Measurements from ENCODE around the gene AKAP1. TPM values are rescaled to one million over a fixed set of nuclear protein-coding genes. Genes with fewer than 3 reads are reported as not detected.
A peak's percentile ranks its signal among the peaks of the same experiment; 100 is the strongest.

AKAP1 gene
- total and polyA plus RNA-seq, 9 of the 15 experiments (the other 6 are each of a cell fraction or from before 2014, with no cell fraction given): 12.9 to 63.8 (median 36.4) TPM

GRCh38 chr17:57130708-57131461 lies 45.8 kb downstream of the AKAP1 start (continued):
- TF ChIP-seq MAX (CRISPR knock-in tag; IDR thresholded peaks at IDR 0.05) (no peak), ZNF175 (CRISPR knock-in tag; IDR thresholded peaks at IDR 0.05; ENCODE audit: low read depth) (no peak), JUNB (CRISPR knock-in tag; conservative IDR thresholded peaks at IDR 0.05) (no peak), ZNF583 (CRISPR knock-in tag; IDR thresholded peaks at IDR 0.05) (no peak), FOXM1 (IDR thresholded peaks at IDR 0.05; ENCODE audit: low read depth) (no peak), FOXM1 (CRISPR knock-in tag; IDR thresholded peaks at IDR 0.05; ENCODE audit: low read depth) (no peak), DPF2 (IDR thresholded peaks at IDR 0.05) (no peak), SREBF2 (CRISPR knock-in tag; IDR thresholded peaks at IDR 0.05) (no peak), MEF2A (IDR thresholded peaks at IDR 0.05; ENCODE audit: control insufficient read depth, low read depth, low read length) (no peak), FOSL1 (tag; conservative IDR thresholded peaks at IDR 0.05) (no peak), ZC3H8 (IDR thresholded peaks at IDR 0.05) (no peak), EZH2 (IDR thresholded peaks at IDR 0.05; ENCODE audit: borderline replicate concordance, low read depth, low read length) (no peak), STAG1 (CRISPR knock-in tag; IDR thresholded peaks at IDR 0.05; ENCODE audit: borderline replicate concordance) (peak; percentile 68; the same call in 1 of the 2 replicates), ZNF239 (CRISPR knock-in tag; IDR thresholded peaks at IDR 0.05) (no peak), CREM (IDR thresholded peaks at IDR 0.05; ENCODE audit: low read depth) (peak; percentile 37; the same call in 1 of the 2 replicates), TGIF2 (CRISPR knock-in tag; IDR thresholded peaks at IDR 0.05) (no peak), RBM39 (optimal IDR thresholded peaks at IDR 0.05; ENCODE audit: low read depth, low read length) (no peak), ZNF232 (CRISPR knock-in tag; IDR thresholded peaks at IDR 0.05) (no peak), ZNF695 (CRISPR knock-in tag; IDR thresholded peaks at IDR 0.05) (no peak), HNRNPL (IDR thresholded peaks at IDR 0.05; ENCODE audit: low read depth, low read length) (no peak), ATF1 (CRISPR knock-in tag; IDR thresholded peaks at IDR 0.05) (no peak), ATF1 (tag; IDR thresholded peaks at IDR 0.05) (no peak), KDM5B (IDR thresholded peaks at IDR 0.05; ENCODE audit: insufficient replicate concordance, low read depth, low read length) (no peak), SIN3B (IDR thresholded peaks at IDR 0.05; ENCODE audit: low read depth) (no peak), LCOR (CRISPR knock-in tag; IDR thresholded peaks at IDR 0.05) (no peak), ZBTB43 (CRISPR knock-in tag; IDR thresholded peaks at IDR 0.05) (no peak), CTCFL (IDR thresholded peaks at IDR 0.05; ENCODE audit: borderline replicate concordance, insufficient read depth, low read depth, low read length, poor library complexity, severe bottlenecking) (no peak), MECOM (CRISPR knock-in tag; IDR thresholded peaks at IDR 0.05) (no peak), PPARD (CRISPR knock-in tag; IDR thresholded peaks at IDR 0.05) (no peak)

Measured in K562 (cell line).